Measurements from ENCODE around the gene UHRF1. TPM values are rescaled to one million over a fixed set of nuclear protein-coding genes. Genes with fewer than 3 reads are reported as not detected.
A peak's percentile ranks its signal among the peaks of the same experiment; 100 is the strongest.
"Not testable (repeated sequence)": the region's sequence is repeated elsewhere in the genome, so short reads cannot be mapped to it uniquely, and the experiment has no call there.

Gene UHRF1
- total and polyA plus RNA-seq, 2 of the 4 experiments (the other 2 are of a cell fraction) = 47.4 to 57.4 TPM

DNA sequence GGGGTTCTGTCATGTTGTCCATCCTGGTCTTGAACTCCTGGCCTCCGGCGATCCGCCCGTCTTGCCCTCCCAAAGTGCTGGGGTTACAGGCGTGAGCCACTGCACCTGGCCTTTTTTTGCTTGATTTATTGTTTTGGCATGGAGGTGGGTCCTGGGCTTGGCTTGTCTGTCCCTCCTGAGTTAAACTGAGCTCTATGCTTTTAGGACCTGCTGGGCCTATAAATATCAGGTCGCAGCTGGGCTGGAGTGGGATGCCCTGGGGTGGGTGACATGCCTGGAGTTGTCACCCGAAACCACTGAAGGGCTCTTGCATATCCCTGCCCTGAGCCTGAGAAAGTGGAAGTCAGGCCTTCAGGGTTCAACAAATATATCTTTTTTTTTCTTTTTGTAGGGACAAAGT lies 12.2 kb upstream of the UHRF1 start:
- H3K56ac ChIP-seq (ENCODE audit: extremely low read depth, insufficient read depth, low read length) = 0 out of 2 replicates have a peak overlapping the region, but pooled peaks have one; percentile 13
- no peak overlapping the region for H3K9ac ChIP-seq (ENCODE audit: low read depth, low read length)
- H3K9me3 ChIP-seq (ENCODE audit: control insufficient read depth, insufficient read depth, low read length) = no peaks in the 10 kb centered on the region
- BruUV-seq (replicated peaks) = no TSS peak
- H4K8ac ChIP-seq (ENCODE audit: low read depth in 2 of 2, low read length in 2 of 2) = no peak overlapping the region
- ChIA-PET POLR2A (ENCODE audit: unreplicated experiment) (no interaction called here), CTCF (no interaction called here)
- H2AFZ ChIP-seq (replicated peaks; ENCODE audit: low read length, poor library complexity) = no peak overlapping the region
- 100% methylated on average over 4 of the region's 7 CpGs; no CpG with 5 or more reads in 1 of the 2 experiments for WGBS, 2 experiments (ENCODE audit: extremely low coverage in 2 of 2, insufficient read length in 1 of 2)
- no peak overlapping the region for H2BK15ac ChIP-seq (ENCODE audit: low read depth, low read length)
- intact Hi-C loops (cut with micrococcal nuclease) = no loop called here
- no peak overlapping the region for H4K5ac ChIP-seq (ENCODE audit: low read depth, low read length)
- no peak overlapping the region for H3K4me2 ChIP-seq (ENCODE audit: low read depth, low read length)
- H2AK9ac ChIP-seq (replicated peaks; ENCODE audit: low read depth, low read length, poor library complexity) = no peak overlapping the region
- peaks cover 3% of the 10 kb centered on the region; the same call in 1 of the 2 replicates for H3K4me1 ChIP-seq (ENCODE audit: control insufficient read depth, insufficient read depth, low read length)
- no peak overlapping the region for H2BK5ac ChIP-seq (ENCODE audit: low read depth, low read length, poor library complexity, severe bottlenecking)
- H3K27ac ChIP-seq (ENCODE audit: insufficient read depth, low read length) = no peak overlapping the region
- no peak overlapping the region for H4K91ac ChIP-seq (ENCODE audit: insufficient read depth, low read depth, low read length)
- no peak overlapping the region for H2BK120ac ChIP-seq (ENCODE audit: low read depth, low read length)
- H3K14ac ChIP-seq (replicated peaks; ENCODE audit: low read depth, low read length) = no peak overlapping the region
- H3K18ac ChIP-seq (ENCODE audit: low read depth, low read length) = no peak overlapping the region
- no peak overlapping the region for H3K4me3 ChIP-seq (ENCODE audit: insufficient read depth, low read depth, low read length)
- TF ChIP-seq MAZ (IDR thresholded peaks at IDR 0.05; ENCODE audit: borderline replicate concordance, low read depth, low read length) (no peak), CHD1 (IDR thresholded peaks at IDR 0.05; ENCODE audit: low read depth, low read length) (no peak), NFE2L2 (IDR thresholded peaks at IDR 0.05; ENCODE audit: low read depth, low read length) (no peak), MAFK (IDR thresholded peaks at IDR 0.05; ENCODE audit: low read depth, low read length) (no peak), MXI1 (IDR thresholded peaks at IDR 0.05; ENCODE audit: borderline replicate concordance, low read depth, low read length) (no peak), FOS (IDR thresholded peaks at IDR 0.05; ENCODE audit: low read depth, low read length) (no peak), BHLHE40 (IDR thresholded peaks at IDR 0.05; ENCODE audit: low read depth, low read length) (no peak), POLR2A (IDR thresholded peaks at IDR 0.05; ENCODE audit: low read depth, low read length) (no peak)
- TF ChIP-seq, protein P1, sequence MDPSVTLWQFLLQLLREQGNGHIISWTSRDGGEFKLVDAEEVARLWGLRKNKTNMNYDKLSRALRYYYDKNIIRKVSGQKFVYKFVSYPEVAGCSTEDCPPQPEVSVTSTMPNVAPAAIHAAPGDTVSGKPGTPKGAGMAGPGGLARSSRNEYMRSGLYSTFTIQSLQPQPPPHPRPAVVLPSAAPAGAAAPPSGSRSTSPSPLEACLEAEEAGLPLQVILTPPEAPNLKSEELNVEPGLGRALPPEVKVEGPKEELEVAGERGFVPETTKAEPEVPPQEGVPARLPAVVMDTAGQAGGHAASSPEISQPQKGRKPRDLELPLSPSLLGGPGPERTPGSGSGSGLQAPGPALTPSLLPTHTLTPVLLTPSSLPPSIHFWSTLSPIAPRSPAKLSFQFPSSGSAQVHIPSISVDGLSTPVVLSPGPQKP (IDR thresholded peaks at IDR 0.05; ENCODE audit: borderline replicate concordance, low read depth, low read length) = no peak
- no peak overlapping the region for H3K4ac ChIP-seq (ENCODE audit: low read depth, low read length)
- in situ Hi-C loops (cut with MboI; ENCODE audit: low sequenced_read_pairs) = no loop called here
- H3K9me1 ChIP-seq (ENCODE audit: insufficient read depth, low read length) = 0 out of 2 replicates have a peak, but pooled peaks cover 2% of the 10 kb centered on the region
- DNase-seq = no peak
- H3K27me3 ChIP-seq (ENCODE audit: control insufficient read depth, insufficient read depth, low read length) = no peaks in the 10 kb centered on the region
- H3K79me1 ChIP-seq (ENCODE audit: low read depth in 1 of 2, low read length in 2 of 2) = no peaks in the 10 kb centered on the region
- ATAC-seq (ENCODE audit: low read depth) = no peak
- H3K23ac ChIP-seq (ENCODE audit: low read depth, low read length) = no peak overlapping the region
- dilution Hi-C loops (cut with HindIII; ENCODE audit: low sequenced_read_pairs, unreplicated experiment) = no loop called here
- no peaks in the 10 kb centered on the region for H4K20me1 ChIP-seq (ENCODE audit: insufficient read depth, low read length)
- no peak overlapping the region for H2BK20ac ChIP-seq (ENCODE audit: low read depth, low read length)
- H3K36me3 ChIP-seq (ENCODE audit: control insufficient read depth, insufficient read depth, low read length) = no peaks in the 10 kb centered on the region
- no peak overlapping the region for H2AK5ac ChIP-seq (ENCODE audit: low read depth, low read length)

GRCh38 chr19:4900879-4901278 lies 8.4 kb upstream of the UHRF1 start:
- 67% methylated on average over 3 of the region's 13 CpGs; no CpG with 5 or more reads in 1 of the 2 experiments for WGBS, 2 experiments (ENCODE audit: extremely low coverage in 2 of 2, insufficient read length in 1 of 2)

More at GRCh38 chr19:4900879-4901278, 8.4 kb upstream of the UHRF1 start:
- BruUV-seq (replicated peaks); H2AFZ ChIP-seq (replicated peaks; ENCODE audit: low read length, poor library complexity); H3K23ac ChIP-seq (ENCODE audit: low read depth, low read length); H3K14ac ChIP-seq (replicated peaks; ENCODE audit: low read depth, low read length); POLR2A ChIA-PET (ENCODE audit: unreplicated experiment); H3K9me3 ChIP-seq (ENCODE audit: control insufficient read depth, insufficient read depth, low read length); H3K36me3 ChIP-seq (ENCODE audit: control insufficient read depth, insufficient read depth, low read length); intact Hi-C loops (cut with micrococcal nuclease); H3K4me1 ChIP-seq (ENCODE audit: control insufficient read depth, insufficient read depth, low read length); H3K79me1 ChIP-seq (ENCODE audit: low read depth in 1 of 2, low read length in 2 of 2); H4K5ac ChIP-seq (ENCODE audit: low read depth, low read length); H4K91ac ChIP-seq (ENCODE audit: insufficient read depth, low read depth, low read length); H3K9me1 ChIP-seq (ENCODE audit: insufficient read depth, low read length); H3K4ac ChIP-seq (ENCODE audit: low read depth, low read length); H4K20me1 ChIP-seq (ENCODE audit: insufficient read depth, low read length); H2BK5ac ChIP-seq (ENCODE audit: low read depth, low read length, poor library complexity, severe bottlenecking); H3K4me3 ChIP-seq (ENCODE audit: insufficient read depth, low read depth, low read length); H3K4me2 ChIP-seq (ENCODE audit: low read depth, low read length); H3K9ac ChIP-seq (ENCODE audit: low read depth, low read length); H2BK15ac ChIP-seq (ENCODE audit: low read depth, low read length); H3K27me3 ChIP-seq (ENCODE audit: control insufficient read depth, insufficient read depth, low read length); H2AK5ac ChIP-seq (ENCODE audit: low read depth, low read length); DNase-seq; H2BK120ac ChIP-seq (ENCODE audit: low read depth, low read length); H3K27ac ChIP-seq (ENCODE audit: insufficient read depth, low read length); H3K18ac ChIP-seq (ENCODE audit: low read depth, low read length); dilution Hi-C loops (cut with HindIII; ENCODE audit: low sequenced_read_pairs, unreplicated experiment); H2AK9ac ChIP-seq (replicated peaks; ENCODE audit: low read depth, low read length, poor library complexity); in situ Hi-C loops (cut with MboI; ENCODE audit: low sequenced_read_pairs); H4K8ac ChIP-seq (ENCODE audit: low read depth in 2 of 2, low read length in 2 of 2); H3K56ac ChIP-seq (ENCODE audit: extremely low read depth, insufficient read depth, low read length); ATAC-seq (ENCODE audit: low read depth); H2BK20ac ChIP-seq (ENCODE audit: low read depth, low read length); CTCF ChIA-PET: not testable (repeated sequence)
